H1 (cell line): ENCODE results near the gene CALD1. TPM values are rescaled to one million over a fixed set of nuclear protein-coding genes. Genes with fewer than 3 reads are reported as not detected.

Source experiments
- CBX5 ChIP-seq: fragments of 300-800, 300-1000 bp; sonication (generic); IDR thresholded peaks from 2 replicates; pipeline ENCODE4 v1.7.1; 2016; ENCODE audit warnings: antibody characterized with exemption, low read length, low read depth
- CHD2 ChIP-seq: IDR thresholded peaks from 2 replicates; pipeline ENCODE4 v1.6.1; 2012; ENCODE audit warnings: low read length, improper control_type of control experiment
- EP300 ChIP-seq, 2 experiments: IDR thresholded peaks; 1 replicate in 1 of 2; 2 replicates in 1 of 2; pipeline ENCODE4 v1.6.1; 2011 to 2012; ENCODE audit warnings: low read depth in 2 of 2, low read length in 2 of 2, mild to moderate bottlenecking in 2 of 2, borderline replicate concordance in 1 of 2, inconsistent platforms in 1 of 2, moderate library complexity in 1 of 2
- MAFK ChIP-seq: IDR thresholded peaks from 2 replicates; pipeline ENCODE4 v1.6.1; 2012; ENCODE audit warnings: low read depth, mild to moderate bottlenecking, improper control_type of control experiment, low read length
- MAX ChIP-seq: IDR thresholded peaks from 2 replicates; pipeline ENCODE4 v1.6.1; 2012; ENCODE audit warnings: inconsistent platforms
- POLR2AphosphoS5 ChIP-seq: IDR thresholded peaks from 2 replicates; pipeline ENCODE4 v1.6.1; 2011; ENCODE audit warnings: low read depth, low read length
- RXRA ChIP-seq: IDR thresholded peaks from 2 replicates; pipeline ENCODE4 v1.6.1; 2011; ENCODE audit warnings: low read depth, mild to moderate bottlenecking, low read length, moderate library complexity; ENCODE audit not compliant: insufficient read depth
- SRF ChIP-seq: IDR thresholded peaks from 2 replicates; pipeline ENCODE4 v1.6.1; 2011; ENCODE audit warnings: mild to moderate bottlenecking, low read depth, low read length, moderate library complexity
- TBP ChIP-seq: IDR thresholded peaks from 2 replicates; pipeline ENCODE4 v1.6.1; 2011; ENCODE audit warnings: low read depth, low read length, improper control_type of control experiment
- polyA plus RNA-seq, 7 experiments: library from polyadenylated mRNA; depleted of rRNA in 3 of 7; stranded (reverse) in 5 of 7; unstranded in 2 of 7; fragments of >200 nt in 5 of 7; fragments of 200-250 nt in 2 of 7; gene quantifications; 1 replicate in 5 of 7; 2 replicates in 1 of 7; 4 replicates in 1 of 7; pipeline versions ENCODE4 v1.2.1 to v1.2.3, GENCODE V29; 2011 to 2013; ENCODE audit warnings: missing spikeins in 2 of 7, mixed read lengths in 2 of 7
- total RNA-seq: library from RNA; stranded (reverse); fragmentation: NEBNext Ultra II Directional; extraction: Animal tissue kit (Norgen Biotek cat#: 25700); gene quantifications from 2 replicates; pipeline ENCODE4 v1.2.1, GENCODE V29; 2021

Gene CALD1
- total and polyA plus RNA-seq, 2 of the 8 experiments (the other 6 are each of a cell fraction or from before 2014, with no cell fraction given) = 34.3 to 177 TPM

- no peak for TF ChIP-seq POLR2AphosphoS5
- no peak for TF ChIP-seq RXRA
- TF ChIP-seq SRF = no peak
- TF ChIP-seq CHD2 = no peak
- TF ChIP-seq MAX = no peak
- TF ChIP-seq MAFK = no peak
- no peak for TF ChIP-seq CBX5
- no peak for TF ChIP-seq EP300 (IDR thresholded peaks at IDR 0.05; ENCODE audit: borderline replicate concordance in 1 of 2, low read depth in 2 of 2, low read length in 2 of 2)
- no peak for TF ChIP-seq TBP
- TF ChIP-seq, all 59 proteins: peak for 0
Measured at GRCh38 chr7:134941185-134941900, 161.9 kb downstream of the CALD1 start (continued).
